Lower leg skin (tissue), 3 donors: Measurements from ENCODE around the gene EGFL7.

Experiments used
- POLR2A ChIP-seq, 2 donors: fragments of 450-650 bp; IDR thresholded peaks; one replicate each; pipeline ENCODE4 v1.6.1; 2016 to 2017; ENCODE audit warnings: antibody characterized with exemption in 2 of 2, mild to moderate bottlenecking in 1 of 2, moderate library complexity in 1 of 2
- TF ChIP-seq, protein P1 (sequence below), 3 donors: fragments of 450-650 bp; IDR thresholded peaks; one replicate each; pipeline ENCODE4 v1.5.1; 2016; ENCODE audit warnings: antibody characterized with exemption in 3 of 3, mild to moderate bottlenecking in 3 of 3, moderate library complexity in 2 of 3

DNA sequence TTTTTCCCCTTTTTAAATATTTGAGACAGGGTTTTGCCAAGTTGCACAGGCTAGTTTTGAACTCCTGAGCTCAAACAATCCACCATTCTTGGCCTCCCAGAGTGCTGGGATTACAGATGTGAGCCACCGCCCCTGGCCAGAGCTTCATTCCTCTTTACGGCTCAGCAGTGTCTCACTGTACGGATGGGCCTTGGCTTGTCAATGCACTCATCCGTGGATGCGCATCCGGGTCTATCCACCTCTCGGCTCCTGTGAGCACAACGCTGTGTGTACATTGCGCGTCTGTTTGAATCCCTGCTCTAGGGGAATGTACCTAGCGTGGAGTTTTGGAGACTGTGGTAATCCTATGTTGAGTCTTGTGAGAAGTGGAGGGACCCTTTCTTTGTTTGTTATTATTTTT is 10.9 kb upstream of the EGFL7 start:
- TF ChIP-seq, protein P1, sequence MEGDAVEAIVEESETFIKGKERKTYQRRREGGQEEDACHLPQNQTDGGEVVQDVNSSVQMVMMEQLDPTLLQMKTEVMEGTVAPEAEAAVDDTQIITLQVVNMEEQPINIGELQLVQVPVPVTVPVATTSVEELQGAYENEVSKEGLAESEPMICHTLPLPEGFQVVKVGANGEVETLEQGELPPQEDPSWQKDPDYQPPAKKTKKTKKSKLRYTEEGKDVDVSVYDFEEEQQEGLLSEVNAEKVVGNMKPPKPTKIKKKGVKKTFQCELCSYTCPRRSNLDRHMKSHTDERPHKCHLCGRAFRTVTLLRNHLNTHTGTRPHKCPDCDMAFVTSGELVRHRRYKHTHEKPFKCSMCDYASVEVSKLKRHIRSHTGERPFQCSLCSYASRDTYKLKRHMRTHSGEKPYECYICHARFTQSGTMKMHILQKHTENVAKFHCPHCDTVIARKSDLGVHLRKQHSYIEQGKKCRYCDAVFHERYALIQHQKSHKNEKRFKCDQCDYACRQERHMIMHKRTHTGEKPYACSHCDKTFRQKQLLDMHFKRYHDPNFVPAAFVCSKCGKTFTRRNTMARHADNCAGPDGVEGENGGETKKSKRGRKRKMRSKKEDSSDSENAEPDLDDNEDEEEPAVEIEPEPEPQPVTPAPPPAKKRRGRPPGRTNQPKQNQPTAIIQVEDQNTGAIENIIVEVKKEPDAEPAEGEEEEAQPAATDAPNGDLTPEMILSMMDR (IDR thresholded peaks at IDR 0.05), result no peak
- TF ChIP-seq POLR2A (IDR thresholded peaks at IDR 0.05), result no peak
